Measurements from ENCODE around the gene MZT2B. TPM values are rescaled to one million over a fixed set of nuclear protein-coding genes. Genes with fewer than 3 reads are reported as not detected.
"Not testable (repeated sequence)": the region's sequence is repeated elsewhere in the genome, so short reads cannot be mapped to it uniquely, and the experiment has no call there.

The MZT2B gene
- total RNA-seq, 2 experiments from 2014 or later = 281 to 343 TPM

DNA sequence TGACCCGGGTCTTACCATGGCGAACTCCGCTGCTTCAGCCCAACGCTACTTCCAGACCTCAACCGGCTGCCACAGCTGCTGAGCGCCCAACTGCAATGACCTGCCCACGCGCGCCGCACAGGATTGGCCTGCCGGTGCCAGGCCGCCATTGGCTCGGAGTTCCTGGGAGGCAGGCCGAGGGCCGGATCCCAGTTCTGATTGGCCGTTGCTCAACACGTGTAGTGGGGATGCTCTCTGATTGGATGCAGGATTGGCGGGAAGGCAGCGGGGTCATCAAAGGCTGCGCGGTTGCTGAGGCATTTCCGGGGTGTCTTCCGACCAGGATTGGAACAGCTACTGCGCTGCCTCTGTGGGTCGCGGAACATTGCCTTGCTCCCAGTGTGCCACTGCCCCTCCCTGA is 16.3 kb downstream of the MZT2B start, which contains the start of gene TUBA3E:
Gene TUBA3E, minus strand, starts transcription at position 97 of the 400 bp plus-strand sequence. Its CDS starts 79 bp downstream, at position 18.
- Mint-ChIP-seq H3K36me3 (ENCODE audit: low read depth) (no peaks in the 10 kb centered on the region), H3K4me3 (no peak within 1 kb of the TSS), H3K27me3 (no peaks in the 10 kb centered on the region), H3K27ac (no peak within 1 kb of the TSS), H3K9me3 (ENCODE audit: low read depth) (no peaks in the 10 kb centered on the region), H3K4me1 (no peaks in the 10 kb centered on the region)
- CTCF ChIA-PET = no interaction called here
- DNase-seq = no peak
- ATAC-seq = no peak
- POLR2A ChIA-PET = no interaction called here
- intact Hi-C loops (cut with DNase I, micrococcal nuclease) = no loop called here

DNA sequence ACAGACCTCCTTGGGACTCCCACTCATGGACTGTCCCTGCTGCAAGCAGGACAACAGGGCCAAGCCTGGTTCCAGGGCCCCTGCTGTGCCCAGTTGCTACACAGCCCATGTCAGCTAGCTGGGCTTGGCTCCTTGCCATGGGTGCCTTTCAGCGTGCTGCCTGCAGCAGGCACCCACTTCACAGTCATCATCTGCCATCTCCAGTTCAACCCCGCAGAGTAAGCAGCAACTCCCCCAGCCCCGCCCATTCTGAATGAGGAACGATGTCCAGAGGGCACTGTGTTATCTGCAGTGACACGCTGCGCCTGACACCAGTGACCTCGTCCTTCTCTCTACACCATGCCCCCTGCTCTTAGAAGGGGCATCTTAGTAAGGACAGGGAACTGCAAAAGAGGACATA is 20.5 kb downstream of the MZT2B start:
- H3K27me3 Mint-ChIP-seq; H3K36me3 Mint-ChIP-seq (ENCODE audit: low read depth); H3K4me3 Mint-ChIP-seq; H3K9me3 Mint-ChIP-seq (ENCODE audit: low read depth); H3K27ac Mint-ChIP-seq; intact Hi-C loops (cut with DNase I, micrococcal nuclease); CTCF ChIA-PET; POLR2A ChIA-PET; ATAC-seq; DNase-seq; H3K4me1 Mint-ChIP-seq: not testable (repeated sequence)

DNA sequence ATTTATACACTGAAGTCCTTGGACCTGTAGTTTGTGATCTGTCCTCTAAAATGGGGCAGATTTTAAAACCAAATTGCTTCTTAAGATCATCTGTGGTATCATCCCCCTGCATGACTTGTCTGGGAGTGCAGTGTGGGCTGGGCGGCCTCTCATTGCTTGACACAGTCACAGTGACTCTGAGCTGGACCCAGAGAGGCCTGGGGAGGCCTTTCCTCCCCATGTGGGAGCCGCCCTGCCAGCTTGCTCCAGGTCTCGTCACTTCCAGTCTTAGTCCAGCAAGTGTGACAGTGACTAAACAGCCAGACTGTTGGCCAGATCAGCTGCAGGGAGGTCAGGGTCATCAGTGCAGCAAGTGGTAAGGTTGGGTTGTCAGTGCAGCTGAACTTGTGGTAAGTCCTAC is 21.1 kb downstream of the MZT2B start:
- CTCF ChIA-PET; H3K36me3 Mint-ChIP-seq (ENCODE audit: low read depth); H3K27ac Mint-ChIP-seq; H3K4me1 Mint-ChIP-seq; H3K4me3 Mint-ChIP-seq; POLR2A ChIA-PET; ATAC-seq; DNase-seq; intact Hi-C loops (cut with DNase I, micrococcal nuclease); H3K9me3 Mint-ChIP-seq (ENCODE audit: low read depth); H3K27me3 Mint-ChIP-seq: not testable (repeated sequence)

DNA sequence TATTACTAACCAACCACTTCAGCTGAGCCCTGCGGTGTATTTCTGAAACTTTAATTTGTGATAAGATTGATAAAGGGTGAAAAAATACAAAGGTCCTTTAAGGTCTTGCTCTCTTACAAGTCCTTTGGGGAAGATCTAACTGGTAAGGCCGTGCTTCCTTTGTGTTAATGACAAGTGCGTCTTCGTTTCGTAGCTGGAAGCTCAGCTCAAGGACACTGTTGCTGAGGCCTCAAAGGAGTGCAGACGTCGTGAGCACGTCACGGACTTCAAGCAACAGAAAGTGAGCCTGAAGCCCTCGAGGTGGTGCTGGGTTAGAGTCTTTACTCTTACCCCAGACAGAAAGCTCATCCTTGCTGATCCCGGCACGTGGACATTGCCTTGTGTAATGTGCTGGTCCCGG is 25.0 kb downstream of the MZT2B start:
- H3K27ac Mint-ChIP-seq; H3K36me3 Mint-ChIP-seq (ENCODE audit: low read depth); DNase-seq; H3K9me3 Mint-ChIP-seq (ENCODE audit: low read depth); POLR2A ChIA-PET; CTCF ChIA-PET; intact Hi-C loops (cut with DNase I, micrococcal nuclease); H3K4me3 Mint-ChIP-seq; ATAC-seq; H3K4me1 Mint-ChIP-seq: not testable (repeated sequence)
- H3K27me3 Mint-ChIP-seq = peaks cover 10% of the 10 kb centered on the region

DNA sequence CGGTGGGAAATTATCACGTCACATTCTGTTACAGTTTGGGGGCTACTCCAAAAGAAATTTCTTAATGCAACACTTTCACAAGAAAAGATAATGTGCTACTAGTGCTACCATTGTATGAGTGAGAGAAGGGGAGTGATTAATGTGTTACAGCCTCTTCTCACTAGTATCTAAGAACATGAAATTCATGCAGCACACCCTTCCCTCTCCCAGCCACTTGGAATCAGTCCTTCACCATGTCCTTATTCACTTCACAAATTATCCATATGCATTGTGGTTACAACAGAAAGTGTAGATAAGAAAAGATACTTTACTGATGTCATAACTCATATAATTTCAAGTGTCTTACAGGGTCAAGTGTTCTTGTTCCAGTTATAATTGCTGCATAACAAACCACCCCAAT is 37.1 kb downstream of the MZT2B start:
- CTCF ChIA-PET; POLR2A ChIA-PET; H3K36me3 Mint-ChIP-seq (ENCODE audit: low read depth); intact Hi-C loops (cut with DNase I, micrococcal nuclease); H3K4me1 Mint-ChIP-seq; H3K4me3 Mint-ChIP-seq; DNase-seq; H3K27ac Mint-ChIP-seq; H3K9me3 Mint-ChIP-seq (ENCODE audit: low read depth); ATAC-seq: not testable (repeated sequence)
- H3K27me3 Mint-ChIP-seq = peaks cover 32% of the 10 kb centered on the region

DNA sequence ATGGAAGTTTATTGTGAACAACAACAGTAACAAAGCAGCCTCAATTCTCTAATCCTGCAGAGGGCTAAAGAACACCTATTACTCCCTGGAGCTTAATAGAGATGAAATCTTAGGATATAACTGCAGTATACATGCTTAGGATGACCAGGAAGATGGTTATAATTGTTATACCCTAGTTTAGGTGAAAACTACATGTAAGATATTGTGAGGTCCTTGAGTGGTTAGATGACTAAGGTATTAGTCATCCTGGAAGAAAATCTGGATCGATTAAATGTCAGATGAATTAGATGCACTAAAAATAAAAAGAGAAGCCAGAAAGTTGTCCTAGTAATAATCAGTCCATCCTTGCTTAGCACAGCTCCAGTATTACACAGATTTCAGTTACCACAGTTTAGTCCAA is 38.4 kb downstream of the MZT2B start:
- H3K9me3 Mint-ChIP-seq (ENCODE audit: low read depth); DNase-seq; H3K4me1 Mint-ChIP-seq; H3K4me3 Mint-ChIP-seq; POLR2A ChIA-PET; ATAC-seq; intact Hi-C loops (cut with DNase I, micrococcal nuclease); H3K27ac Mint-ChIP-seq; H3K36me3 Mint-ChIP-seq (ENCODE audit: low read depth): not testable (repeated sequence)
- H3K27me3 Mint-ChIP-seq = peaks cover 27% of the 10 kb centered on the region
- CTCF ChIA-PET = interaction anchor here (0.7 kb wide), 1 partner anchor 114 kb away, joined by 3 read pairs; no protein-coding TSS in a partner anchor

DNA sequence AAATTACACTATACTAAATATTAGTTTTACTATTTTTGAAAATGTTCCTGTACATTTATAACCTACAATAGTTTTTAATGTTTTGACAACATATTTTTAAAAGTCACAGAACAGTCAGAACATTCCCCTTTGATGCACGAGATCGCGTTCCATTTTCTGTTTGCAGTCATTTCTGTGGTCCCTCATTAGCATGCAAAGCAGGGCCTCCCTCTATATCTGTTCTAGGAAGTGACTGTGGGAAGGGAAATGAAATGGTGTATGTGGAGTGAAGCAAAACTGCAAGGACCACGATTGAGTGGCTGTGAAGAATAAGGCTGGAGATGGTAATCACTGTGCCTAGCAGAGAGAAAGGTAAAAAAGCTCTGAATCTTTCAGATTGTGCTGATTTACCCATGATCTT is 40.5 kb downstream of the MZT2B start:
- intact Hi-C loops (cut with DNase I, micrococcal nuclease); H3K4me3 Mint-ChIP-seq; H3K9me3 Mint-ChIP-seq (ENCODE audit: low read depth); POLR2A ChIA-PET; H3K4me1 Mint-ChIP-seq; H3K27ac Mint-ChIP-seq; CTCF ChIA-PET; DNase-seq; H3K36me3 Mint-ChIP-seq (ENCODE audit: low read depth): not testable (repeated sequence)
- peak; percentile 90 for ATAC-seq
- peaks cover 18% of the 10 kb centered on the region for H3K27me3 Mint-ChIP-seq

DNA sequence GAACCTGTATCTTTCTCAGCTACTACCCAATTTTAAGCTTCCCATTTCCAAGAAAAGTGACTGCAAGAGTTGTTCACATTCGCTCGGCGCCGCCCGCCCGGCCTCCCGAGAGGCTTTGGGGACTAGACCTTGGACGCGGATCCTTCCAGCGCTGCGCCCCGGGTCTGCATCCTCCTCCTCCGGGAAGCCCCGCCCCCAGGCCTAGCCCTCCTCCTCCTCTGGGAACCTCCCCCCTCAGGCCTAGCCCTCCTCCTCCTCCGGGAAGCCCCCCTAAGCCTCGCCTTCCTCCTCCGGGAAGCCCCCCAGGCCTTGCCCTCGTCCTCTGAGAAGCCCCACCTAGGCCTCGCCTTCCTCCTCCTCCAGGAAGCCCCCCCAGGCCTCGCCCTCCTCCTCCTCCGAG is 45.9 kb downstream of the MZT2B start:
- H3K9me3 Mint-ChIP-seq (ENCODE audit: low read depth); ATAC-seq; H3K27me3 Mint-ChIP-seq; H3K36me3 Mint-ChIP-seq (ENCODE audit: low read depth); intact Hi-C loops (cut with DNase I, micrococcal nuclease); H3K4me1 Mint-ChIP-seq; H3K27ac Mint-ChIP-seq; POLR2A ChIA-PET; CTCF ChIA-PET; H3K4me3 Mint-ChIP-seq; DNase-seq: not testable (repeated sequence)

DNA sequence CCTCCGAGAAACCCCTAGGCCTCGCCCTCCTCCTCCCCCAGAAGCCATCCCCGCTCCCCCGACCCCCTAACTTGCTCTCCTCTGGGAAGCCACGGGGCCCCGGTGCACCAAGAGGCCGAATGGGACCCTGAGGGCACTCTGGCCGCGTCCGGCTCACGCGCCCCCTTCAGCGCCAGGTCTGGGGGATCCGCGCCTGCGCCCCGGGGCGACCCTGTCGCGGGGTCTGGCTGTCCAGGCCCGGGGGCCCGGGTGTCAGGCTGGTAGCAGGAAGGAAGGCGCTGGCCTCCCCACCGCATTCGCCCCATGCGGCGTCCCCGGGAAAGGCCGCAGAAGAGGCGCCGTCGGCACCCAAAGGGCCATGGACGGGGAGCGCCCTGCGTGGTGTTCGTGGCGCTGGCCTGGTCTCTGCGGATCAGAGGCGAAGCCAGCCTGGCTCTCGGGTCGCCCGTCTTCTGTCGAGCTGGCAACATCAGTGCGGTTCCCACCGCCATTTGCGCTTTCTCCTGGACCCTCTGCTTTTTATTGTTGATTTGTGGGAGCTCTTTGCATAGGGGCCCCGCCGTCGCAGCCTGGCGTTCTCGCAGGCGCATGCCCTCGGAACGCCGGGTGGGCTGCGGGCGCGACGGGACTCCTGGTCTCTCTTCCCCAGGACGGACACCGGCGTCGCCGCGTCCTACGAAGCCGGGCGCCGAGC is 46.6 kb downstream of the MZT2B start:
- H3K36me3 Mint-ChIP-seq (ENCODE audit: low read depth); DNase-seq; H3K4me1 Mint-ChIP-seq; H3K9me3 Mint-ChIP-seq (ENCODE audit: low read depth); intact Hi-C loops (cut with DNase I, micrococcal nuclease); ATAC-seq; H3K4me3 Mint-ChIP-seq; CTCF ChIA-PET; POLR2A ChIA-PET; H3K27ac Mint-ChIP-seq; H3K27me3 Mint-ChIP-seq: not testable (repeated sequence)

DNA sequence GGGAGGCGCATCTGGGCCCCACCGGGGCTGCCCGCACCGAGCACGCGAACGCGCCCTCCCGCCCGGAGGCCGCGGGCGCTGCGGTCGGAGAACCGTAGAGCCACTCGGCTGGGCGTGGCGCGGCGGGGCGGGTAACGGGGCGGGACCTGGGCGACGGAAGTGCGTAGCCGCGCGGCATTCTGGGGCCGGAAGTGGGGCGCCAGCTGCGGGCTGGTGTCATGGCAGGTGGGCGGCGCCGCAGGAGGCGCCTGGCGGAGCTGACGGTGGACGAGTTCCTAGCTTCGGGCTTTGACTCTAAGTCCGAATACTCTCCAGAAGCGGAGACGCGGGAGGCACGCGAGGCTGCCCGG is 47.1 kb downstream of the MZT2B start:
- ATAC-seq (peak; percentile 63), DNase-seq (peak; percentile 59)
- H3K4me1 Mint-ChIP-seq; H3K36me3 Mint-ChIP-seq (ENCODE audit: low read depth); H3K9me3 Mint-ChIP-seq (ENCODE audit: low read depth); CTCF ChIA-PET; intact Hi-C loops (cut with DNase I, micrococcal nuclease); H3K27me3 Mint-ChIP-seq; H3K4me3 Mint-ChIP-seq; H3K27ac Mint-ChIP-seq: not testable (repeated sequence)
- POLR2A ChIA-PET = interaction anchor here (0.5 kb wide), 1 partner anchor 44 kb away, joined by 3 read pairs; no protein-coding TSS in a partner anchor

DNA sequence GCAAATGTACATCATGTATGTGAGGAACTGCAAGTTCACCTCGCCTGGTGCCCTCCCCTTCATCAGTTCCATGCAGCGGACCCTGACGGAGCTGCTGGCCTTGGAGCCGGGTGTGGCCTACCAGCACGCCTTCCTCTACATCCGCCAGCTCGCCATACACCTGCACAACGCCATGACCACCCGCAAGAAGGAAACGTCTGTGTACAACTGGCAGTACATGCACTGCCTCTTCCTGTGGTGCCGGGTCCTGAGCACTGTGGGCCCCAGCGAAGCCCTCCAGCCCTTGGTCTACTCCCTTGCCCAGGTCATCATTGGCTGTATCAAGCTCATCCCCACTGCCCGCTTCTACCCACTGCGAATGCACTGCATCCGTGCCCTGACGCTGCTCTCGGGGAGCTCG is 48.3 kb downstream of the MZT2B start:
- CTCF ChIA-PET; H3K27ac Mint-ChIP-seq; ATAC-seq; H3K4me1 Mint-ChIP-seq; POLR2A ChIA-PET; intact Hi-C loops (cut with DNase I, micrococcal nuclease); H3K27me3 Mint-ChIP-seq; H3K4me3 Mint-ChIP-seq; DNase-seq; H3K36me3 Mint-ChIP-seq (ENCODE audit: low read depth); H3K9me3 Mint-ChIP-seq (ENCODE audit: low read depth): not testable (repeated sequence)

DNA sequence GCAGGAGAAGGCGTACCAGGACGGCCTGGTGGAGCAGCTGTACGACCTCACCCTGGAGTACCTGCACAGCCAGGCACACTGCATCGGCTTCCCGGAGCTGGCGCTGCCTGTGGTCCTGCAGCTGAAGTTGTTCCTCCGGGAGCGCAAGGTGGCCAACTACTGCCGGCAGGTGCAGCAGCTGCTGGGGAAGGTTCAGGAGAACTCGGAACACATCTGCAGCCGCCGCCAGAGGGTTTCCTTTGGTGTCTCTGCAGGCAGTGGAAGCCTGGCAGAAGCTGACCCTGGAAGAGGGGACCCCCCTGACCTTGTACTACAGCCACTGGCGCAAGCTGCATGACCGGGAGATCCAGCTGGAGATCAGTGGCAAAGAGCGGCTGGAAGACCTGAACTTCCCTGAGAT is 48.8 kb downstream of the MZT2B start:
- POLR2A ChIA-PET; intact Hi-C loops (cut with DNase I, micrococcal nuclease); H3K4me1 Mint-ChIP-seq; H3K27me3 Mint-ChIP-seq; ATAC-seq; DNase-seq; H3K9me3 Mint-ChIP-seq (ENCODE audit: low read depth); H3K36me3 Mint-ChIP-seq (ENCODE audit: low read depth); H3K27ac Mint-ChIP-seq; H3K4me3 Mint-ChIP-seq: not testable (repeated sequence)
- CTCF ChIA-PET = interaction anchor here (0.6 kb wide), 1 partner anchor 1183 kb away, joined by 3 read pairs; no protein-coding TSS in a partner anchor

Measured in activated CD4-positive, alpha-beta T cell treated with anti-CD3 and anti-CD28 coated beads for 36 hours (primary cell).